GM18519 (cell line): ENCODE results near the gene ADAM11.

Source experiments
- ATAC-seq: cut with Tn5 transposase; IDR thresholded peaks from one replicate; pipeline ENCODE4 v1.9.1; 2021; ENCODE audit warnings: mild to moderate bottlenecking, moderate library complexity; ENCODE audit not compliant: unreplicated experiment, low FRiP score

ADAM11 gene

DNA sequence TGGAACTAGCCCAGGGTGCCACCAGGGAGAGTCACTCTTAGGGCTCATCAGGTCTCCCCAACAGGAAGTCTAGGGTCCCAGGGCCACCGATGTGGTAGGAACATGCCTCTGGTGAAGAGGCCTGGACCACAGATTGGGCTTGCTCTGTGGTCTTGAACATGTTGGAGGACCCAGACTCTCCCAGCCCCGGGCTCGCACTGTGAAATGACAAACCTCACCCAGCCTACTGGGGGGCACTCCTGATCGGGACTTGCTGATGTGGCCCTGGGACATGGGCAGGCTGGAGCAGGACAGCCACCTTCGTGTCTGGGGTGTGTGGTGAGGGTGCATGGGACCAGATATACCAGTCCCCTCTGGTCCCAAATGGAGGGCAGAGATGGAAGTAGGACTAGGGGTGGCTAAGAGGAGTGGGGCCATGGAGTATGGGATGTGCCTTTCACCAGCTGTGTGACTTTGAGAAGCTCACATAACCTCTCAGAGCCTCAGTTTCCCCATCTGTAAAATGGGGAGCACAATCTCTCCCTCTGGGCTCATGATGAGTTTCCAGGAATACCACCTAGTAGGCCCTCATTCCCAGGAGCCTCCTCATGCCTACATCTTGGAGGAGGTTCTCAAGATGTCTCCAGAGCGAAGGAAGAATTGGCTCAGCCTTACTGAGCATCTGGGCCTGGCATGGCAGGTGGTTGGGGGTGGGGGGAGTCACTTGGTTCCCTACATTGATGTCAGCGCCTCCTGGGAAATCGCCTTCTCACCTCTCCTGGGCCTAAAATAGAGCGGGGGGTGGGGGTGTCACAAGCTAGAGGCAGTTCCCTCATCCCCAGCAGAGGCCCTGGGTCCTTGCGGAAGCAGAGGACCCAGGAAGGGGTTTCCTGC lies 1.5 kb upstream of the ADAM11 start:
- no peak for ATAC-seq

DNA sequence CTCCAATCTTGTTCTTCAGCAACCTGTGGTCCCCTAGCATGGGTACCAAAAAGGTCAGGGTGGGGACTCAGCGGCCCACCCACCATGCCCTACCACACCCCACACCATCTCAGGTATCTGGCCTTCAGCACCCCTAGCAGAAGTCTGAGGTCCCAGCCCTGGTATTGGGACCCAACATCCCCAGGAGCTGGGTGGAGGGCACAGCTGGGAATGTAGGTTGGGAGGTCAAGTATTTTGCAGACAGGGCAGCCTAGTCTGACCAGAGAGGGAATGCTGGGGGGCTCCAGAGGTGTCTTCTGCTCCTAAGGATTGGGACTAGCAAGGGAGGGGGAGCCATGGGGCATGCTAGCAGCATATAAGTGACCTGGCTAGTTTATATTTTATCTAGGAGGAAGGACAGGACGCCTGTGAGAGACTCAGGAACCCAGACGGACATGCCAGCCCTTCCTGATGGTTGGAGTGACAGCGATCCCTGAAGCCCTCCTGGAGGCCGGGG lies 822 bp upstream of the ADAM11 start:
- no peak for ATAC-seq

DNA sequence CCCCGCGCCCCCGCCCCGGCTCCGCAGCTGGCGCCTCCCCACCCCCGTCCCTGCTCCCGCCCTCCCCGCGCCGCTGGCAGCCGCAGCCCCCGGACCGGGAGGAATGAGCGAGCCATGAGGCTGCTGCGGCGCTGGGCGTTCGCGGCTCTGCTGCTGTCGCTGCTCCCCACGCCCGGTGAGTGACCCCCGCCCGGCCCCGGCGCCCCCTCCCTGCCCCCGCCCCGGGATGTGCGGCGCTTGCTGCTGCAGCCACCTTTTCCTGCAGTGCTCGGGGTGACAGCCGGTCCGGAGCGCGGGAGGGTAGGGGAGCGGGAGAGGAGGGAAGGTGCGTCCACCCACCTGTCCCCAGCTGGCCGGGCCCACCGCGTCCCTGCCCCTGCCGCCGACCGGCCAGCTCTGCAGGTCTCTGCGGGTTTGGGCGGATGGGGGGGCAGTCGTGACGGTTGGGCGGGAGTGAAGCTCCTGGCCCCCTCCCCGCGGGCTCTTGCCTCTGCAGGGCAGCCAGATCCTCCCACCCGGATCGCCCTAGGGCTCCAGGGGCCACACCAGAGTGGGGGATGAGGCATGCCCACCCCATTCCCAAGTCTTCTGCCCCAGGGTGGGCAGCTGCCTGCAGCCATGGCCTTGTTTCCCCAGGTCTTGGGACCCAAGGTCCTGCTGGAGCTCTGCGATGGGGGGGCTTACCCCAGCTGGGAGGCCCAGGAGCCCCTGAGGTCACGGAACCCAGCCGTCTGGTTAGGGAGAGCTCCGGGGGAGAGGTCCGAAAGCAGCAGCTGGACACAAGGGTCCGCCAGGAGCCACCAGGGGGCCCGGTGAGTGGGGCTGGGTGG lies 513 bp downstream of the ADAM11 start:
- ATAC-seq, result no peak

DNA sequence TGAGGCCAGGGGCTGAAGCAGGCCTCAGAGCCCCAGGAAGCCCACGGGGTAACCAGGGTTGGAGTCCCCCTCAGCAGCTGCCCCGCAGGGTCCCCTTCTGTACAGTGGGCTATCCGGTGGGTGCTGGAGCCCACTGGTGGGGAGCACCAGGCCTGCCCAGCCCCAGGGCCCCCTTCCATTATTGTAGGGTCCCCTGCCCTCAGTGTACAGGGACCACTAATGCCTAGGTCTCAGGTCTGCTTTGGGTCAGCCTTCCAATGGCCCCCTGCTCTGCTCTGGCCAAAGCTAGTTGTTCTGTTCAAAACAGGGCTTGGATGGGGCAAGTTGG lies 1.1 kb downstream of the ADAM11 start:
- ATAC-seq, result no peak

DNA sequence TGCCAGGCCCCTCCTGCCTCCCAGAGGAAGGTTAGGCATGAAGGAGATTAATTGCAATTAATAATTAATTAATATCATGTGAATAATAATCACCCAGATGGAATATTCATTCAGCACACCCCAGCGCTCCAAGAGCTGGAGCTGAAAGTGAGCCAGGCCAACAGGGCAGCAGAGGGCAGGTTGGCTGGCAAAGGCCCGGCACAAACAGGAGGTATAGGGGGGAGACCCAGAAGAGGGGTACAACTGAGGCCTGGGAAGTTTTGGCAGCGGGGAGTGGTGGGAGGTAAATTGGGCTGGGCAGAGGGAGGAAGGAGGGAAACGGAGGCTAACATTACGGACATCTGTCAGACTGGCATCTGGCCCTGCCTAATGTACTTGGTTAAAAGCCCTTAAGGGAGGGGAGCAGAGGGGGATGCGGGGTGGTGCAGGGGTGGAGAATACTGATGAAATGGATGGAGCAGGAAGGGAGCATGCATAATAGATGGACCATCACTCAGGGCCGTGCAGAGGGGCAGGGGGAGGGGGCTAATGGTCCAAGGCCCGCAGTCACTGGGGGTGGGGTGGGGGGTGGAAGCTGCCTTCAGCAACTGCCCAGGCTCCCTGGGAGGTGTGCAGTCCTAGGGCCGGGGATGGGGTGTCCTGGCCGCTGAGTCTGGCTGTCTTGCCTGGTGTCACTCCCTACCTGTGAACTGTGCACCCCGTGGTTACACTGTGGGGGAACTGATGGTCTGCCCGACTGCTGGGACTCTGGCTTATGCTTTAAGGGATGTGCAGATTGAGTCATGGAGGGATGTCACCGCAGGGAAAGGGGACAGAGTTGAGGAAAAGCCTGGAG lies 1.9 kb downstream of the ADAM11 start:
- no peak for ATAC-seq

DNA sequence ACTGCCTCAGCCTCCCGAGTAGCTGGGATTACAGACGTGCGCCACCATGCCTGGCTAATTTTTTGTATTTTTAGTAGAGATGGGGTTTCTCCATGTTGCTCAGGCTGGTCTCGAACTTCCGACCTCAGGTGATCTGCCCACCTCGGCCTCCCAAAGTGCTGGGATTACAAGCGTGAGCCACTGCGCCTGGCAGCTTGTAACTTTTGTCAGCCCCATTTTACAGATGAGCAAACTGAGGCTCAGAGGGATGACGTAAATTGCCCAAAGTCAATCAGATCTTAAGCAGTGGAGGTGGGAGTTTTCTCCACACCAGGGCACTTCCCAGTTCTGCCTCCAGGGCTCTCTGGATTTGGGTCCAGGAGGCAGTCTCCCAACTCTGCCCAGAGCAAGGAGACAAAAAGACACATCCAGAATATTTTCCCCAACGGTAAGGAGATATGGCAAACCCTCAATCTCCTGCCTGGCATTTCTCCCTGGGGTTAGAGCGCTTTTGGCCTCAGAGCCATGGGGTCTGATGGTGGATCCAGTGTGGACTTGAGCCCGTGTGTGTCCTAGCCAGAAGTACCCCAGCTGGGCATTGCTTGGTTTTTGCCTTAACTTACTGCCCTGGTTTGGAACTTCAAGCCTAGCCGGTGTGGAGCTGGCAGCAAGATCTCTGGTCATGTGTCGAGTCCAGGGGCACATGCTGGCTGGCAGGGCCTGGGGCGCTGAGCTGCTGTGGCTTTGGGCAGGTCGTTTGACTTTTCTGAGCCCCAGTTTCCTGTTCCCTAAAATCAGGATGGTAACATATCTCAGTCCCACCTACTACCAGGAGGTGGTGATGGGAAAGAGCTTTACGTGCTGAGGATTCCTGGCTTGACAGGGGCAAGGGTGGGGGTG lies 3.4 kb downstream of the ADAM11 start:
- ATAC-seq, result no peak

DNA sequence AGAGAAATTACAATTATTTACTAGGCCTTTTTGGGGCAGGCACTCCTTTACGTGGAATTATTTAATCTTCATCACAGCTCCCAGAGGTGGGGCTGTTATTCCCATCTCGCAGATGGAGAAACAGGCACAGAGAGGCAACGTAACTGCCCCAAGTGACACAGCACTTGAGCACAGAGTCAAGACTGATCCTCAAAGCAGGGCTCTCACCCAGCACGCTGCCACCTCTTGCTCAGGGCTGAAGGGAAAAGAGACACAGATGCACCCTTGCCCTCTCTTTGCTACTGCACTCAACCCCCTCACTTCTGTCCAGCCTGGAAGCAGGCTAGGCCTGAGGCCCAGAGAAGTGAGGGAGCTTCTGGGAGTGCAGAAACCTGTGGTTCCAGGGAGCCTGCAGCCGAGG lies 4.4 kb downstream of the ADAM11 start:
- ATAC-seq, result no peak

DNA sequence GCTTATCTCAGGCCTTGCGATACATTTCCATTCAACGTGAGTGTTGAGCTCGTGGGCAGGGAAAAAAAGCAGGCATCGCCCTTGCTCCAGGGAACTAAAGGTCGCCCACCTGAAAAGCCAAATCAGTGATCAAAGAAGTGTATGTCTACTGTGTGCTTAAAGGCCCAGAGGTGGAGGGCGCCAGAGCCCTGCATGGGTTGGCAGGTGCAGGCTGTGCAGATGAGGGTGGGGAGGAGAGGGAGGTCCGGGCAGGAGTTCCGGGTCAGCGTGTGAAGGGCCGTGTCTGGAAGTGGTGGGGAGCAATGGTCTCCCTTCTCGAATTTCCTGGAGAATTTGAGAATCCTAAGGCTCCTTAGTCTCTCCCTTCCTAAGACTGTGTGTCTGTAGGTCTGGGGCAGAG lies 7.2 kb downstream of the ADAM11 start:
- no peak for ATAC-seq

DNA sequence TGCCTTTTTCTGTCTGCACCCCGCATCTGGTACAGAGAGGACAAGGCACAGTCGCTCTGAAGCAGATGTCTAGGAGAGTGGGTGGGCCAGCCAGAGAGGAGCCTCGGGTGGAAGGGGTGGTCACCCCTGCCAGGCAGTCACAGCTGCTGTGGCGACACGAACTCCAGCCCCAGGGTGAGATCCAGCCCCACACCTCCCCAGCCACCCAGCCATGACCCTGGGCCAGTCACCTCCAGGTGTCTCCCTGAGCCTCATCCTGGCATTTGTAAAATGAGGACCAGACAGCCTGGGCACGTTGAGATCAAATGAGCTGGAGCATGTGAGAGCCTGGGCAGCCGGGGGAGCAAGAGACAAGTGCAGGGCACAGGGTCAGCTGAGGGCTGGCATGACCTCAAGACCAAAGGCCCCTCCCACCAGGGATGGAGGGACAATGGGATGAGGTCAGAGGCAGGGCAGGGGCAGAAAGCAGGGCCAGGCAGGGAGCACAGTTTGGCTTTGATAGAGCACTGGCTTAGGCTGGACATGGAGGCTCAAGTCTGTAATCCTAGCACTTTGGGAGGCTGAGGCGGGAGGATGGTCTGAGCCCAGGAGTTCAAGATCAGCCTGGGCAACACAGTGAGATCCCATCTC lies 7.7 kb downstream of the ADAM11 start:
- no peak for ATAC-seq

DNA sequence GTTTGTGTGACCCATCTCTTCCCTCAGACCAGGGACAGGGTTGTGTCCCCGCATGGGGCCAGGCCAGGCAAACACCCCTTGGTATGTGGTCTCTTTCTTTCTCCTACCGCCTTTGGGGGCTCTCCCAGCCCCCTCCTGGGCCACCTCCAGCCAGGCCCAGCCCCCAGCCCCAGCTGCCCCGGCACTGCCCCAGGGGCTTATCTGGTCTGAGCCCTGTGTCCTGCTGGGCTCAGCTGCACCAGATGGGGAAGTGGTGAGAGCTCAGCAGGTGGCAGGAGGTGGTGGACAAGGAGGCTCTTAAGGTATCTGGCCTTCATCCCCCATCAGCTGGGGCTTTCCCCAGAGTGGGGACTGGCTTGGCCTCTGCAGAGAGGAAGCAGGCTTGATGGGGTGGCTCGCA lies 8.7 kb downstream of the ADAM11 start:
- no peak for ATAC-seq

DNA sequence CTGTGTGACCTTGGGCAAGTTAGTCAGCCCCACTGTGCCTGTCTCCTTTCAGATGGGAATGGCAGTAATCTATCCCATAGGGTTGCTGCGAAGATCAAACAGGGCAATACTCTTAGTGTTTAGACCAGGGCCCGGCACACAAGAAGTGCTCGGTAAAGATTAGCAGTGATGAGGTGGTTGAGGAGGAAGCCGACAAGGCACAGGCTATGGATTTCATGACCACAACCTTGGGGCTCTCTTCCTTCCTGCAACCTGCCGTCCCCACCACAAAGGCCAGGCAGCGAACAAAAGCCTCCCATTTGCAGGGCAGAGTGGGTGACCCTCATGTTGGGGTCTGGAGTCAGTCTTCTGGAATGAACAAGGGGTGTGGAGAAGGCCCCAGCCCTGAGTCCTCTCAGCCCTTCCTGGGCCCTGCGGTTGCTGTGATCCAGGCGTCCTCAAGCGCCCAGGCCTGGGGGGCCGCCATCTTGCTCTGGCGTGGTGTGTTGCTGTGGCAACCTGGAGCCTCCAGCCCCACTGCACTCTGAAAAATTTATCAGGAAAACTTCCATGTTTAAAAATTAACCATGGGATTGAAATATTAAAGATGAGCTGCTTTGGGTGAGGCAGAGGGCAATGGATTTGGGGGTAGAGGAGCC lies 9.8 kb downstream of the ADAM11 start:
- ATAC-seq, result no peak

DNA sequence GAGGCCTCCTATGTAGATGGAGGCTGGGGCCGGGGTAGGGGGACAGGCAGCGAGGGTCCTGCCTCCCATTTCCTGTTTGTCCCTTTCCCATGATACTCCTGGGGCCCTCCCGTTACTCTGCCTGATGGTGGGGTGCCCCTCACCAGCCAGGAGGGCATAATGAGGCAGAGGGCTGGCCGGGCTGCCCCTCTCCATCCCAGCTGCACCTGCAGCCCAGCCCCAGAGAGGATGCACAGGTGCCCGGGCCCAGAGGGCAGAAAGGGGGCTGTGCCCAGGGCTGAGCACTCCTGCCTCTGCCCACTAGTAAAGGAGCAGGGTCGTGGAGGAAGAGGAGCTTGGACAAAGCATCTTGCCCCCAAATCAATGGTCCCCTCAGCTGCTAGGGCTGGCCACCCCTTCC lies 10.4 kb downstream of the ADAM11 start:
- no peak for ATAC-seq

DNA sequence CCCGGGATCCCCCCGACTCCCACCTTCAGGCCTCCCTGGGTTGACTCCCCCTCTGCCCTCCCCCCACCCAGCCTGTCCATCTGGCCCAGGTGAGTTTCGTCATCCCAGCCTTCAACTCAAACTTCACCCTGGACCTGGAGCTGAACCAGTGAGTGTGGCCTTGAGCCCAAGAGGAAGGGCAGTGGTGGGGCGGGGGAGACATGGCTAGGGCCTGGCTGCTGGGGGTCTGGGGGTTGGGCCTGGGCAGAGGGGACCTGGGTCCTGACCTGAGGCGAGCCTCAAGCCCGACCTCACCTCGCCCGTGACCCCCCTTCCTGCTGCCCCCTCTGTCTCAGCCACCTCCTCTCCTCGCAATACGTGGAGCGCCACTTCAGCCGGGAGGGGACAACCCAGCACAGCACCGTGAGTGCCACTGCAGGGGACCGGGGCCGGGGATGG lies 10.9 kb downstream of the ADAM11 start:
- no peak for ATAC-seq

DNA sequence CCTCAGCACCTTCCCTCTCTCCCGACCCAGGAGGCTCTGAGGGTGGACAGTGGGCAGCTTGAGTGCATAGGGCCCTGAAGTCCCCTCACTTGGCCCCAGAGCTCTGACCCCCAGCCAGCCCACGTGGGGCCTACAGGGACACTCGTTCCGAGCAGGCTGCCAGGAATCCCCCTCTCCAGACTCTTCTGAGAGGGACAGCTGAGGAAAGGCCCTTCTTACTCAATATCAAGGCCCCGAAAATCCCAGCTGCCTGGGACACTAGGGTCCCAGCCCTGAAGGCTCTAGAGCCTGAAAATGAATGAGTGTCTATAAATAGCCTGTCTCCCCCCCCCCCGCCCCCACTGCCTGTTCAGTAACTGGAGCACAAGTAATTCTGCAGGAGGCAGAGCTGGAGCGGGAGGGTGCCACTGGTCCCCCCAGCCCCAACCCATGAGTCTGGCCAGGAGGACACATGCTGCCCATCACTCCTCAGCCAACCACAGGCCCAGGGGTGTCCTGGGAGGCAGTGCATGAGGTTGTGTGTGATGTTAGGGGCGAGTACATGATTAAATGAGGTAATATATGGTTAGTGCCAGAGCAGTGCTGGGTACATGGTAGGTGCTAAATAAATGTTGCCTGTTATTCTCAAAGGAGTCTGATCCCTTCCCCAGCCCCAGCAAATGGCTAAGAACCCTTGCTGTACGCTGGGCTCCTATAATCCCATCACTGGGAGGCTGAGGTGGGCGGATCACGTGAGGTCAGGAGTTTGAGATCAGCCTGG lies 11.6 kb downstream of the ADAM11 start:
- no peak for ATAC-seq

DNA sequence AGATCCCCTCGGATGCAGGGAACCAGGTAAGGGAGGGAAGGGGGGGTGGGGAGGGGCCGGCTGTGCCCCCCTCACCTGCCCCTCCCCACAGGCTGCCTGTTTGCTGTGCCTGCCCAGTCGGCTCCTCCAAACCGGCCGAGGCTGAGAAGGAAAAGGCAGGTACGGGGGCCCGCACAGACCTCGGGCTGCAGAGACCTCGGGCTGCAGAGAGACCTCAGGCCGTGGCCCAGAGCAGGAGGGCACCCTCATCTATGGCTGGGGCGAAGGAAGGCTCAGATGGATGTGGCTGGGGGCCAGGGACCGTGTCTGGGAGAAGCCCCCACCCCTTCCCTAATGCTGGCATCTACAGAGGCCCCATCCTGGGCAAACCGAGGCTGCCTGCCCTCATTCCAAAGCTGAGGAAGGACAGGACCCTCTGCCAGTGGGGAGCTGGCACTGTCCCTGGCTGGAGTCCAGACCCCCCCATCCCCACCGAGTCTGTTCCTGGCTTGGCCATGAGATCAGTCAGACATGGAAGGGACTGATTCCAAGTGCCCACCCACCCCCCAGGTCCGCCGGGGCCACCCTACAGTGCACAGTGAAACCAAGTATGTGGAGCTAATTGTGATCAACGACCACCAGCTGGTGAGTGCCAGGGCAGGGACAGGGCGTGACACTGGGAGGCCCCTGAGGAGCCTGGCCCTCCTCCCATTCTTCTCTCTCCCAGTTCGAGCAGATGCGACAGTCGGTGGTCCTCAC lies 13.7 kb downstream of the ADAM11 start:
- no peak for ATAC-seq

DNA sequence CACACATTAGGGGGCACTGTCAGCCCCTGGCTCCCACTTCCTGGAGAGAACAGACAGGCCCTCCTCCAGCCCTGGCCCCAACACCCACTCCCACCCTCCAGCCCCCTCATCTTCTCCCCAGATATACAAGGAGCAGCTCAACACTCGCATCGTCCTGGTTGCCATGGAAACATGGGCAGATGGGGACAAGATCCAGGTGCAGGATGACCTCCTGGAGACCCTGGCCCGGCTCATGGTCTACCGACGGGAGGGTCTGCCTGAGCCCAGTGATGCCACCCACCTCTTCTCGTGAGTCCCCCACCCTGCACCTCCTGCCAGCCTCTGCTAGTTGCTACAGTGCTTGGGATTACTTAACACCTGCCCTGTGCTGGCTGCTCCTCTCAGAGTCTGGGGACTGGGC lies 14.4 kb downstream of the ADAM11 start:
- no peak for ATAC-seq

DNA sequence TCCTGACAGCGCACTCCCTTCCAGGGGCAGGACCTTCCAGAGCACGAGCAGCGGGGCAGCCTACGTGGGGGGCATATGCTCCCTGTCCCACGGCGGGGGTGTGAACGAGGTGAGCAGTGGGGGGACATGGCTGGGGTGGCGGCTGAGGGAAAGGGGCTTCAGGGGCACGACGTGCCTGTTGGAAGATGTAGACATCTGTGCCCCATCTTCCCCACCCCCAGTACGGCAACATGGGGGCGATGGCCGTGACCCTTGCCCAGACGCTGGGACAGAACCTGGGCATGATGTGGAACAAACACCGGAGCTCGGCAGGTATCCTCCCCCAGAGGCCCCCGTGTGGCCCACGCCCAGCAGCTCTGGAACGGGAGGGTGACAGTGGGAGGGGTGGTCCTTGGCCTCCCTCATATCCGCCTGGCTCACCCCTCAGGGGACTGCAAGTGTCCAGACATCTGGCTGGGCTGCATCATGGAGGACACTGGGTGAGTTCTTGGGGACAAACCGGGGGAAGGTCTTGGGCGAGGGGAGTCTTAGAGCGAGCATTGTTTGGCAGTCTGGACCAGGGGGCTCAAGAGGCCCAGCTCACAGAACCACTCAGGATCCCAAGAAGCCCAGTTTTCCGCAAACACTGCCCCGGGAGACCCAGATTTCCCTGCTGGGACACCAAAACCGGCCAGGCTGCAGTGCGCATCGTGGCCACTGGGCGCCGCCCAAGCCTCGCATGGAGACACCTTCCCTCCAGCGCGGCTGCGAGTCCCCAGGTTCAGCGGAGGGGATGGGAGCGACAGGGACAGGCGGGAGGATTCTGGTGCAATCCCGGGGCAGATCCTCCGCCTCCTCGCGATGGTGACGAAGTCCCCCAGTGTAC lies 15.7 kb downstream of the ADAM11 start:
- ATAC-seq, result no peak
